Activated CD8-positive, alpha-beta memory T cell treated with anti-CD3 and anti-CD28 coated beads for 4 hours (primary cell): ENCODE data around the gene NTS.

Experiments used
- DNase-seq, 2 donors: peaks; one replicate each; pipeline ENCODE4 v3.0.0-alpha.2; 2020; ENCODE audit warnings: low read depth in 2 of 2

The NTS gene

GRCh38 chr12:85923767-85924331 is 49.8 kb downstream of the NTS start:
- DNase-seq = no peak

- DNase-seq = no peak
Measured at GRCh38 chr12:85927166-85927565, 53.1 kb downstream of the NTS start.
